ENCODE data around the gene TICAM1. TPM values are rescaled to one million over a fixed set of nuclear protein-coding genes. Genes with fewer than 3 reads are reported as not detected.
A peak's percentile ranks its signal among the peaks of the same experiment; 100 is the strongest.

The TICAM1 gene
- total RNA-seq, 5 donors from 2014 or later (not counting 1 experiment from before 2014, with no cell fraction given), result 12.8 to 20.3 (median 16.8) TPM

DNA sequence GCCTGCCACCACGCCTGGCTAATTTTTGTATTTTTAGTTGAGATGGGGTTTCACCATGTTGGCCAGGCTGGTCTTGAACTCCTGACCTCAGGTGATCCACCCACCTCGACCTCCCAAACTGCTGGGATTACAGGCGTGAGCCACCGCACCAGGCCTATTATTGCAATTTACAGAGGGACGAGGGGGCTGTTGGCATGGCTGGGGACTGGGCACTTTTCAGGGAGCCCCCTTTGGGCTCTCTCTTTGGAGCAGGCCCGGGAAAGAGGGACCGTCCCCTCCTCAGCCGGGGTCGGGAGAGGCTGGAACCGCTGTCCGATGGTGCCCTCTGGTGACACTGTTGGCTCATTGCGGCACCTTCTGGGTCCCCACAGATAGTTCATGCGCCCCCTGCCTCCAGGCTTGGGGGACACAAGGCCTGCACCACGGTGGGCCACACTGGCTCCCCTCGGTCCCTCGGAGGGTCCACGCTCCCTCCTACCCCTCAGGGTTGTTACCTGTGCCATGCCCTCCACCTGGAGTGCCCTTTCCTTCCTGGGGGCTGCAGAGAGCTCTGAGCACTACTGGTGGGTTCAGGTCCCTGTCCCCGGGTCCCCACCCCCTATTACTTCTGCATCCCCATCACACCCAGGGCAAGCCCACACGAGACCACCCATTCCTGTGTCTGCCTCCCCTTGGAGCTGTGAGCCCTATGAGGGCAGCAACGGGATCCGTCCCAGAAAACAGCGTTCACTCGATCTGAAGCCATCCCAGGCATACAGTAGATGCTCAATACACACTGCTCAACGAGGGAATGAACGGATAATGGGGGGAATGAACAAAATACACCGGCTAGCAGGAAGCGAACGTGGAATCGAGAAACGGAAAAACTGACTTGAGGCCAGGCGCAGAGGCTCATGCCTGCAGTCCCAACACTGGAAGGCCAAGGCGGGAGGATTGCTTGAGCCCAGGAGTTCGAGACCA is 27.5 kb downstream of the TICAM1 start:
- 59% methylated on average over 23 of the region's 33 CpGs for WGBS (ENCODE audit: insufficient coverage)
- H3K9me3 Mint-ChIP-seq, result no peaks in the 10 kb centered on the region
- H3K4me1 Mint-ChIP-seq, result no peaks in the 10 kb centered on the region
- DNase-seq, result peak in 33 of 35 experiments; percentile 20 to 82 (median 52)
- H3K36me3 Mint-ChIP-seq, result peaks cover 2% of the 10 kb centered on the region
- peaks cover 0 to 6% of the 10 kb centered on the region in 2 experiments for H3K4me1 ChIP-seq (ENCODE audit: control insufficient read depth in 1 of 2, extremely low read depth in 1 of 2, insufficient read depth in 2 of 2, low read length in 2 of 2)
- H3K4me3 Mint-ChIP-seq, result no peak overlapping the region
- no peaks in the 10 kb centered on the region for H3K9me3 ChIP-seq
- H3K27me3 Mint-ChIP-seq, result no peaks in the 10 kb centered on the region
- ATAC-seq (replicated peaks in 1 of 4), result peak; percentile 77 to 96 (median 91)
- no peak overlapping the region for H3K27ac Mint-ChIP-seq
- H3K27ac ChIP-seq (ENCODE audit: low read length), result no peak overlapping the region
- H3K4me3 ChIP-seq (ENCODE audit: control insufficient read depth in 1 of 2, extremely low read depth in 1 of 2, low read length in 1 of 2), result no peak overlapping the region
- CTCF ChIA-PET, result interaction anchor here (0.6 to 1.5 kb wide), 4 partner anchors 20 to 72 kb away, joined by 3 to 4 read pairs (median 3); no protein-coding TSS in a partner anchor
- POLR2A ChIA-PET, result no interaction called here
- no peaks in the 10 kb centered on the region for H3K27me3 ChIP-seq (replicated peaks in 1 of 2; ENCODE audit: control insufficient read depth in 2 of 2, extremely low read depth in 1 of 2, insufficient read depth in 2 of 2, low read length in 1 of 2)
- H3K36me3 ChIP-seq (ENCODE audit: control insufficient read depth in 2 of 2, extremely low read depth in 1 of 2, insufficient read depth in 1 of 2, low read length in 1 of 2), result peaks cover 0 to 3% of the 10 kb centered on the region in 2 donors

DNA sequence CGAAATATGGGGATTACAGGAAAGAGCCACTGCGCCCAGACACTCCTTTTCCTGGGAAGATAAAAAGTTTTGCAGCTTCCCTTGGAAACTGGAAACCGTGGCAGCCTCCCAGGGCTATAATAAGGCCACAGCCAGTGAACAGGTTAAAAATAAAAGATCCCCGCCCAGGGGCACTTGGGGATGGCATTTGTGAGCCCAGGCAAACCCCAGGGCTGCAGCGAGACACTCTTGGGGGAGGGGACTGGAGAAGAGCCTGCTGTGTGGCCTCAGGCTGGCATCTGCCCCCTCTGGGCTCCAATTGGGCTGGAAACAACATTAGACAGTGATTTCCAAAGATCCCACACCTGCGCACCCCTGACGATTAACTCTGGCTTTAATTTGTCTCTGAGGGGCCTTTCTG is 28.8 kb downstream of the TICAM1 start:
- ChIA-PET CTCF (no interaction called here), POLR2A (no interaction called here)
- Histone ChIP-seq H3K27ac (ENCODE audit: low read length) (no peak overlapping the region), H3K4me3 (ENCODE audit: control insufficient read depth in 1 of 2, extremely low read depth in 1 of 2, low read length in 1 of 2) (no peak overlapping the region), H3K4me1 (ENCODE audit: control insufficient read depth in 1 of 2, extremely low read depth in 1 of 2, insufficient read depth in 2 of 2, low read length in 2 of 2) (peaks cover 0 to 6% of the 10 kb centered on the region in 2 experiments), H3K9me3 (no peaks in the 10 kb centered on the region), H3K27me3 (replicated peaks in 1 of 2; ENCODE audit: control insufficient read depth in 2 of 2, extremely low read depth in 1 of 2, insufficient read depth in 2 of 2, low read length in 1 of 2) (no peaks in the 10 kb centered on the region), H3K36me3 (ENCODE audit: control insufficient read depth in 2 of 2, extremely low read depth in 1 of 2, insufficient read depth in 1 of 2, low read length in 1 of 2) (peaks cover 0 to 4% of the 10 kb centered on the region in 2 donors)
- DNase-seq (no peak), ATAC-seq (replicated peaks in 1 of 4) (no peak)
- H3K27me3 Mint-ChIP-seq, result no peaks in the 10 kb centered on the region
- H3K9me3 Mint-ChIP-seq, result no peaks in the 10 kb centered on the region
- H3K4me3 Mint-ChIP-seq, result no peak overlapping the region
- peaks cover 0 to 2% (median 0%) of the 10 kb centered on the region in 3 donors for H3K4me1 Mint-ChIP-seq
- WGBS (ENCODE audit: insufficient coverage), result 92% methylated on average over 7 of the region's 7 CpGs
- peaks cover 7% of the 10 kb centered on the region for H3K36me3 Mint-ChIP-seq
- no peak overlapping the region for H3K27ac Mint-ChIP-seq

DNA sequence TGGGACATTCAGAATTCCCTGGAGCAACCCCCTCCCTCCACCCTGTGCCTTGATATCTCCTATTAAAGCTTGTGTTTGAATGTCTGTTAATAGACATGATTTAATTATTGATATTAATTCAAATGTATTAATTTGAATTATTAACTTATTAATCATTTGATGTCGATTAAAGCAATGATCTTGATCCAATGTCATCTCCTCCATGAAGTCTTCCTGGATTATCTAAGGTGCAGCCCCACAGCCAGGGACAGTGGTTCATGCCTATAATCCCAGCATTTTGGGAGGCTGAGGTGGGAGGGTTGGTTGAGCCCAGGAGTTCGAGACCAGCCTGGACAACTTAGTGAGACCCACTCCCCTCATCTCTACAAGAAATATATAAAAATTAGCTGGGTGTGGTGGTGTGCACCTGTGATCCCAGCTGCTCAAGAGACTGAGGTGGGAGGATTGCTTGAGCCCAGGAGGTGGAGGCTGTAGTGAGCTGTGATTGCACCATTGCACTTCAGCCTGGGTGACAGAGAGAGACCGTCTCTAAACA is 30.4 kb downstream of the TICAM1 start:
- H3K36me3 ChIP-seq (ENCODE audit: control insufficient read depth in 2 of 2, extremely low read depth in 1 of 2, insufficient read depth in 1 of 2, low read length in 1 of 2), result peaks cover 4 to 18% of the 10 kb centered on the region in 2 donors
- Mint-ChIP-seq H3K27me3 (no peaks in the 10 kb centered on the region), H3K9me3 (no peaks in the 10 kb centered on the region), H3K4me1 (peaks cover 8 to 9% (median 9%) of the 10 kb centered on the region in 3 donors), H3K4me3 (no peak overlapping the region), H3K27ac (no peak overlapping the region), H3K36me3 (peaks cover 14% of the 10 kb centered on the region)
- no peak overlapping the region for H3K27ac ChIP-seq (ENCODE audit: low read length)
- ChIA-PET POLR2A (no interaction called here), CTCF (interaction anchor here in 1 of 2 donors (0.7 kb wide), 1 partner anchor 156 kb away, joined by 3 read pairs; no protein-coding TSS in a partner anchor)
- H3K27me3 ChIP-seq (replicated peaks in 1 of 2; ENCODE audit: control insufficient read depth in 2 of 2, extremely low read depth in 1 of 2, insufficient read depth in 2 of 2, low read length in 1 of 2), result no peaks in the 10 kb centered on the region
- no peak for ATAC-seq (replicated peaks in 1 of 4)
- peaks cover 0 to 10% of the 10 kb centered on the region in 2 experiments for H3K4me1 ChIP-seq (ENCODE audit: control insufficient read depth in 1 of 2, extremely low read depth in 1 of 2, insufficient read depth in 2 of 2, low read length in 2 of 2)
- H3K9me3 ChIP-seq, result no peaks in the 10 kb centered on the region
- no peak for DNase-seq
- H3K4me3 ChIP-seq (ENCODE audit: control insufficient read depth in 1 of 2, extremely low read depth in 1 of 2, low read length in 1 of 2), result no peak overlapping the region
- no CpG with 5 or more reads among the region's 3 CpGs for WGBS (ENCODE audit: insufficient coverage)

DNA sequence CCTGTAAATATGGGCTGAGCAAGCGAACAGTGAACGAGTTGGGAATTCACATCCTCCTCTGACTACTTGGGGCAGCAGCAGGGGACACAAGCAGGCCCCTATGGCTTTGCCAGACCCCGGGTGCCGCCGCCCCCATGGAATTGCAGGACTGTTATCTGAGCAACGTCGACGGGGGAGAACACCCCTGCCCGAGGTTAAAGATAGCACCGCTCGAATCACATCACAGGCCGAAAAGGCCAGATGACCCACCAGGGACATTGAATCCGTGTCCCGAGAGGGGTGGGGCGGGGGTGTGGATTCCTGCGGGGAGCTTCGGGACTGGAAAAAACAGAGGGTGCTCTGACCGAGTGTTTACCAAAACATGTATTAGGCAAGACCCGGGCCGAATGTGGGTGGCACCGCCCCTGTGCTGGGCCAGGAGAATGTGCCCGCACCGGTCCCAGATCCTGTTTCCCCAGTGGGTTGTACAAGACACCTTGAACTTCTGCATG is 30.9 kb downstream of the TICAM1 start:
- DNase-seq (no peak), ATAC-seq (replicated peaks in 1 of 4) (no peak)
- Histone ChIP-seq H3K36me3 (ENCODE audit: control insufficient read depth in 2 of 2, extremely low read depth in 1 of 2, insufficient read depth in 1 of 2, low read length in 1 of 2) (peaks cover 4 to 18% of the 10 kb centered on the region in 2 donors), H3K27ac (ENCODE audit: low read length) (no peak overlapping the region), H3K9me3 (no peaks in the 10 kb centered on the region), H3K4me3 (ENCODE audit: control insufficient read depth in 1 of 2, extremely low read depth in 1 of 2, low read length in 1 of 2) (no peak overlapping the region), H3K27me3 (replicated peaks in 1 of 2; ENCODE audit: control insufficient read depth in 2 of 2, extremely low read depth in 1 of 2, insufficient read depth in 2 of 2, low read length in 1 of 2) (no peaks in the 10 kb centered on the region), H3K4me1 (ENCODE audit: control insufficient read depth in 1 of 2, extremely low read depth in 1 of 2, insufficient read depth in 2 of 2, low read length in 2 of 2) (peaks cover 0 to 10% of the 10 kb centered on the region in 2 experiments)
- no peaks in the 10 kb centered on the region for H3K9me3 Mint-ChIP-seq
- no peaks in the 10 kb centered on the region for H3K27me3 Mint-ChIP-seq
- no peak overlapping the region for H3K4me3 Mint-ChIP-seq
- peaks cover 10 to 12% (median 12%) of the 10 kb centered on the region in 3 donors for H3K4me1 Mint-ChIP-seq
- peaks cover 14% of the 10 kb centered on the region for H3K36me3 Mint-ChIP-seq
- H3K27ac Mint-ChIP-seq, result no peak overlapping the region
- POLR2A ChIA-PET, result interaction anchor here in 1 of 2 donors (0.7 kb wide), 1 partner anchor 1038 kb away, joined by 3 read pairs; the partner anchor contains the start of gene MRPL54
- WGBS (ENCODE audit: insufficient coverage), result 92% methylated on average over 20 of the region's 23 CpGs
- CTCF ChIA-PET, result interaction anchor here in 1 of 2 donors (0.6 kb wide), 1 partner anchor 58 kb away, joined by 6 read pairs; no protein-coding TSS in a partner anchor

DNA sequence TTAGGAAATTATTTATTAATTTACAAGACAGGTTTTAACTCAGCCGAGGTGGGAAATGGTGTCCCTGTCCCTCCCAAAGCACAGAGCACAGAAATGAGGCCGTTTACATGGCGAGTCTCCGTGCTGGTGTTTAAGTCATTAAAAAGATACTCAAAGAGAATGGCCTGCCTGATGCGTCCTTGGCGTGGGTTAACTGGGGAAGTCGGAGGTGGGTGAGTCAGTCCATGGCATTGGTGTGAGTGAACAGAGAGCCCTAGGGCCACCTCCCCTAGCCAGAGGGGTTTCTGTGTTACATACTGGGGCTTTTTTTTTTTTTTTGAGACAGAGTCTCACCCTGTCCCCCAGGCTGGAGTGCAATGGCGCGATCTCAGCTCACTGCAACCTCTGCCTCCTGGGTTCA is 36.1 kb downstream of the TICAM1 start:
- Histone ChIP-seq H3K4me1 (ENCODE audit: control insufficient read depth in 1 of 2, extremely low read depth in 1 of 2, insufficient read depth in 2 of 2, low read length in 2 of 2) (peaks cover 3 to 44% of the 10 kb centered on the region in 2 experiments), H3K27ac (ENCODE audit: low read length) (no peak overlapping the region), H3K36me3 (ENCODE audit: control insufficient read depth in 2 of 2, extremely low read depth in 1 of 2, insufficient read depth in 1 of 2, low read length in 1 of 2) (peaks cover 10 to 49% of the 10 kb centered on the region in 2 donors), H3K9me3 (no peaks in the 10 kb centered on the region), H3K27me3 (replicated peaks in 1 of 2; ENCODE audit: control insufficient read depth in 2 of 2, extremely low read depth in 1 of 2, insufficient read depth in 2 of 2, low read length in 1 of 2) (no peaks in the 10 kb centered on the region), H3K4me3 (ENCODE audit: control insufficient read depth in 1 of 2, extremely low read depth in 1 of 2, low read length in 1 of 2) (no peak overlapping the region)
- H3K4me1 Mint-ChIP-seq, result peaks cover 26 to 46% (median 44%) of the 10 kb centered on the region in 3 donors
- ChIA-PET POLR2A (no interaction called here), CTCF (no interaction called here)
- H3K27ac Mint-ChIP-seq, result no peak overlapping the region
- no peaks in the 10 kb centered on the region for H3K9me3 Mint-ChIP-seq
- no peak for ATAC-seq (replicated peaks in 1 of 4)
- H3K27me3 Mint-ChIP-seq, result no peaks in the 10 kb centered on the region
- no peak for DNase-seq
- peaks cover 28% of the 10 kb centered on the region for H3K36me3 Mint-ChIP-seq
- WGBS (ENCODE audit: insufficient coverage), result no CpG with 5 or more reads among the region's 9 CpGs
- no peak overlapping the region for H3K4me3 Mint-ChIP-seq

DNA sequence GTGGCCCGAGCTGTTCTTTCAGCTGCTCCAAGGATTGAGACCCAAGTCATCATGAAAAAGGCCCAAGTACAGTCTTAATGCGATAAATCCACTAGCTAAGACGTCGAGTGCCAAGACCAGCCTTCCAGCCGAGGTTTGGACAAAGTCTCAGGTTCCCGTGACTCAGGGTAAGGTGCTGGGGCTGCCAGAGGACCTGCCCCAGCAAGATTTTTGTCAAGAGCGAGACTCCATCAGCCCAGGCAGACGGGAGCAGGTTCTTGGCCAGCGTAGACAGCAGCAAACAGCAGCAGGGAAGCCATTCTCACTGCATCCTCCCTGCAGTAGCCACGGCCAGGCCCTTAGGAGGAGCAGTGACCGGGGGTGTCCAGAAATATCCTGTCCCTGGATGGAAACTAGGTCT is 36.5 kb downstream of the TICAM1 start:
- H3K27ac Mint-ChIP-seq, result no peak overlapping the region
- H3K9me3 Mint-ChIP-seq, result no peaks in the 10 kb centered on the region
- WGBS (ENCODE audit: insufficient coverage), result 90% methylated on average over 9 of the region's 11 CpGs
- ChIA-PET CTCF (interaction anchor here in 1 of 2 donors (0.7 kb wide), 1 partner anchor 47 kb away, joined by 3 read pairs; no protein-coding TSS in a partner anchor), POLR2A (no interaction called here)
- Histone ChIP-seq H3K9me3 (no peaks in the 10 kb centered on the region), H3K27ac (ENCODE audit: low read length) (no peak overlapping the region), H3K4me3 (ENCODE audit: control insufficient read depth in 1 of 2, extremely low read depth in 1 of 2, low read length in 1 of 2) (no peak overlapping the region), H3K27me3 (replicated peaks in 1 of 2; ENCODE audit: control insufficient read depth in 2 of 2, extremely low read depth in 1 of 2, insufficient read depth in 2 of 2, low read length in 1 of 2) (no peaks in the 10 kb centered on the region), H3K36me3 (ENCODE audit: control insufficient read depth in 2 of 2, extremely low read depth in 1 of 2, insufficient read depth in 1 of 2, low read length in 1 of 2) (peaks cover 10 to 47% of the 10 kb centered on the region in 2 donors), H3K4me1 (ENCODE audit: control insufficient read depth in 1 of 2, extremely low read depth in 1 of 2, insufficient read depth in 2 of 2, low read length in 2 of 2) (peaks cover 3 to 44% of the 10 kb centered on the region in 2 experiments)
- no peak for DNase-seq
- peaks cover 26 to 46% (median 44%) of the 10 kb centered on the region in 3 donors for H3K4me1 Mint-ChIP-seq
- H3K36me3 Mint-ChIP-seq, result peaks cover 27% of the 10 kb centered on the region
- H3K27me3 Mint-ChIP-seq, result no peaks in the 10 kb centered on the region
- no peak for ATAC-seq (replicated peaks in 1 of 4)
- H3K4me3 Mint-ChIP-seq, result no peak overlapping the region
